ENCODE measurements around the gene FLNA.

Gene FLNA

GRCh38 chrX:154376774-154377173, 2.3 kb upstream of the FLNA start:
- no peak for DNase-seq (ENCODE audit: low read depth in 4 of 4, low spot score in 1 of 4)

- no peak for DNase-seq (ENCODE audit: low read depth in 4 of 4, low spot score in 1 of 4)
Measured at GRCh38 chrX:154375156-154375504, 696 bp upstream of the FLNA start.

- DNase-seq (ENCODE audit: low read depth in 4 of 4, low spot score in 1 of 4), result no peak
Measured at GRCh38 chrX:154373340-154374306, 811 bp downstream of the FLNA start.

- DNase-seq (ENCODE audit: low read depth in 4 of 4, low spot score in 1 of 4), result no peak
Measured at GRCh38 chrX:154372612-154373022, 1.8 kb downstream of the FLNA start.

- DNase-seq (ENCODE audit: low read depth in 4 of 4, low spot score in 1 of 4), result no peak
Measured at GRCh38 chrX:154371789-154372300, 2.6 kb downstream of the FLNA start.

- DNase-seq (ENCODE audit: low read depth in 4 of 4, low spot score in 1 of 4), result peak; percentile 66 to 89 (median 80)
Measured at GRCh38 chrX:154371017-154371788, 3.2 kb downstream of the FLNA start.

- DNase-seq (ENCODE audit: low read depth in 4 of 4, low spot score in 1 of 4), result no peak
Measured at GRCh38 chrX:154370300-154371016, 4.0 kb downstream of the FLNA start.

GRCh38 chrX:154369449-154370299, 4.8 kb downstream of the FLNA start:
- peak in 1 of 4 experiments; percentile 64 for DNase-seq (ENCODE audit: low read depth in 4 of 4, low spot score in 1 of 4)

GRCh38 chrX:154368630-154369448, 5.6 kb downstream of the FLNA start:
- peak; percentile 73 to 91 (median 78) for DNase-seq (ENCODE audit: low read depth in 4 of 4, low spot score in 1 of 4)

- no peak for DNase-seq (ENCODE audit: low read depth in 4 of 4, low spot score in 1 of 4)
Measured at GRCh38 chrX:154367474-154368308, 6.7 kb downstream of the FLNA start.

GRCh38 chrX:154366666-154367055, 7.8 kb downstream of the FLNA start:
- DNase-seq (ENCODE audit: low read depth in 4 of 4, low spot score in 1 of 4), result no peak

- DNase-seq (ENCODE audit: low read depth in 4 of 4, low spot score in 1 of 4), result no peak
Measured at GRCh38 chrX:154365997-154366665, 8.3 kb downstream of the FLNA start.

- DNase-seq (ENCODE audit: low read depth in 4 of 4, low spot score in 1 of 4), result no peak
Measured at GRCh38 chrX:154365052-154365600, 9.3 kb downstream of the FLNA start.

- no peak for DNase-seq (ENCODE audit: low read depth in 4 of 4, low spot score in 1 of 4)
Measured at GRCh38 chrX:154363706-154364439, 10.6 kb downstream of the FLNA start.

GRCh38 chrX:154362085-154362742, 12.2 kb downstream of the FLNA start:
- no peak for DNase-seq (ENCODE audit: low read depth in 4 of 4, low spot score in 1 of 4)

- no peak for DNase-seq (ENCODE audit: low read depth in 4 of 4, low spot score in 1 of 4)
Measured at GRCh38 chrX:154360155-154360713, 14.2 kb downstream of the FLNA start.

Measured in stimulated activated CD4-positive, alpha-beta T cell treated with anti-CD3 and anti-CD28 coated beads, Interleukin-1b, Interleukin-23, amount 100 ng/mL, for 24 hours (primary cell).